Adipocyte (in vitro differentiated cells): ENCODE results near the gene GHR.

Experiments
- DNase-seq: peaks from one replicate; pipeline ENCODE4 v3.0.0-alpha.2; 2015; ENCODE audit warnings: low read depth
- H3K27me3 ChIP-seq: replicated peaks from 2 replicates; pipeline ENCODE4 v1.7.0; 2013; ENCODE audit warnings: mild to moderate bottlenecking, low read length, moderate library complexity; ENCODE audit not compliant: control insufficient read depth, insufficient read depth
- H3K36me3 ChIP-seq: 2 replicates; pipeline ENCODE4 v1.7.0; 2013; ENCODE audit warnings: low read length, mild to moderate bottlenecking, moderate library complexity; ENCODE audit not compliant: control insufficient read depth, insufficient read depth, severe bottlenecking
- H3K4me1 ChIP-seq: 2 replicates; pipeline ENCODE4 v1.7.0; 2013; ENCODE audit warnings: mild to moderate bottlenecking, low read length, moderate library complexity; ENCODE audit not compliant: control insufficient read depth, insufficient read depth
- H3K4me3 ChIP-seq: 2 replicates; pipeline ENCODE4 v1.7.0; 2013; ENCODE audit warnings: mild to moderate bottlenecking, low read length, moderate library complexity
- H3K9ac ChIP-seq: 2 replicates; pipeline ENCODE4 v1.7.0; 2013; ENCODE audit warnings: mild to moderate bottlenecking, low read length, moderate library complexity
- H3K9me3 ChIP-seq: 2 replicates; pipeline ENCODE4 v1.7.0; 2013; ENCODE audit warnings: mild to moderate bottlenecking, low read length, moderate library complexity; ENCODE audit not compliant: control insufficient read depth

GHR gene

DNA sequence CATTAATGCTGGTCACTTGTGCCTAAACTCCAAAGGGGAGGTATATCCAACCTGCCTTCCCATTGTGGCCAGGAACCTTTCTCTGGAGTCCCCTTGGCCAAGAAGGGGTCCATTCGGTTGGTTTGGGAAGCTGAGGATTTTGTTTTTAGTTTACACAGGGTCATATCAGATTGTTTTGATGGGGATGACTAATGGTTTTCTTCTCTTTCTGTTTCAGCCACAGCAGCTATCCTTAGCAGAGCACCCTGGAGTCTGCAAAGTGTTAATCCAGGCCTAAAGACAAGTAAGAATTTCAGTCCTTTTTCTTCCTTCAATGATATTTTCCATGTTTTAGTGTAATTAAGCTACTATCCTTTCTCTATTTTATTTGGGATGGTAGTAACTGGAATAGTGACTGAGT is 205.6 kb downstream of the GHR start:
- no peaks in the 10 kb centered on the region for H3K27me3 ChIP-seq
- no peak overlapping the region for H3K9ac ChIP-seq
- H3K4me1 ChIP-seq = peaks cover 5% of the 10 kb centered on the region
- H3K36me3 ChIP-seq = peaks cover 5% of the 10 kb centered on the region
- H3K9me3 ChIP-seq = no peaks in the 10 kb centered on the region
- no peak for DNase-seq
- H3K4me3 ChIP-seq = no peak overlapping the region

DNA sequence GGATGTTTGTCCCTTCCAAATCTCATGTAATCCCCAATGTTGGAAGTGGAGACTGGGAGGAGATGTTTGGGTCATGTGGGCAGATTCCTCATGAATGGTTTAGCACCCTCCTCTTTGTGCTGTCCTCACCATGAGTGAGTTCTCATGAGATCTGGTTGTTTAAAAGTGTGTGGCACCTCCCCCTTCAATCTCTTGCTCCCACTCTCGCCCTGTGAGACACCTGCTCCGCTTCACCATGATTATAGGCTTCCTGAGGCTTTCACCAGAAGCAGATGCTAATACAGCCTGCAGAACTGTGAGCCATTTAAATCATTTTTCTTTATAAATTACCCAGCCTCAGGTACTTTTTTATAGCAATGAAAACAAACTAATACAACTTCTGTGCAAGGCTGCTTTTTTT is 206.0 kb downstream of the GHR start:
- Histone ChIP-seq H3K36me3 (peaks cover 5% of the 10 kb centered on the region), H3K4me1 (peaks cover 5% of the 10 kb centered on the region), H3K4me3 (no peak overlapping the region), H3K9ac (no peak overlapping the region), H3K27me3 (no peaks in the 10 kb centered on the region), H3K9me3 (no peaks in the 10 kb centered on the region)
- DNase-seq = no peak

DNA sequence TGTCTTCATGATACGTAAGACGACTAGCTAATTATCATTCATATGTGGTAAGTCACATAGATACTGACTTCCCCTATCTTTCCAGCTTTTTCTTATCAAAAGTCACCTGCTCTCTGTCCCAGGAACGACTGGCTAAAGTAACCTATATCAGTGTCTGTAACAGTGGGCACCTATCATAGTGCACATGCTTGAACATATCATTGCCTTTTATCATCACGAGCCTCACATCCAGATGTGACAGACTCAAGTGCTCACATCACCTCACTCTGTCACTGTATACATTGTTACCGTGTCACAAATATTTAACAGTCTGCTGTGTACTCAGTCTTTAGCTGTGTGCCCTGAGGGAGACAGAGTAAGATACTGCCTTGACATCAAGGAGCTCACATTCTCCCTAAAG is 208.0 kb downstream of the GHR start:
- Histone ChIP-seq H3K9ac (no peak overlapping the region), H3K27me3 (no peaks in the 10 kb centered on the region), H3K36me3 (peaks cover 5% of the 10 kb centered on the region), H3K4me3 (no peak overlapping the region), H3K9me3 (no peaks in the 10 kb centered on the region), H3K4me1 (peaks cover 5% of the 10 kb centered on the region)
- no peak for DNase-seq

DNA sequence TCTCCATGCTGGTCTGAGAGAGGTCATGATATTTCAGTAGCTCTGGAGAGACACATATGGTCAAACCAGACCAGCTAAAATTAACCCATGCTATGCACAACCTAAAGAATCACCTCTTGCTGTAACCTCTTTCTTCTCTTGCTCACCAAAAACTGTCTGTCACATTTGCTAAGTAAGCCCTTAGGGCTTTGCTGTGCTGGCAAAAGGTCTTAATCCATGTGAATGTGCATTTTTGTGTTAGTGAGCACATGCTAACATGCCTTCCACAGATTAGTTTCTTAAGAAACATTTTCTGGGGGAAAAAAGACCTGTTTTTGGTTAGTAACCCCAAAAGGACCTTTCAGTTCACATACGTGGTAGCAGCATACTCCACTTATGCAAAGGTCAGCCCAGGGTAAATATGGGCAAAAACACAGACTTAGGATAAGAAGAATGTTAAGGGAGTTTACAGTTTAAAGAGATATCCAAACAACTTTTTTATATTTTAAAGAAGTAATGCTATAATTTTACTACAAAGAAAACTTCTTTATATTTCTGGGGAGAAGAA is 209.2 kb downstream of the GHR start:
- DNase-seq = peak; percentile 4
- H3K27me3 ChIP-seq = no peaks in the 10 kb centered on the region
- H3K9me3 ChIP-seq = no peaks in the 10 kb centered on the region
- peaks cover 5% of the 10 kb centered on the region for H3K4me1 ChIP-seq
- H3K36me3 ChIP-seq = peaks cover 5% of the 10 kb centered on the region
- no peak overlapping the region for H3K4me3 ChIP-seq
- H3K9ac ChIP-seq = no peak overlapping the region

DNA sequence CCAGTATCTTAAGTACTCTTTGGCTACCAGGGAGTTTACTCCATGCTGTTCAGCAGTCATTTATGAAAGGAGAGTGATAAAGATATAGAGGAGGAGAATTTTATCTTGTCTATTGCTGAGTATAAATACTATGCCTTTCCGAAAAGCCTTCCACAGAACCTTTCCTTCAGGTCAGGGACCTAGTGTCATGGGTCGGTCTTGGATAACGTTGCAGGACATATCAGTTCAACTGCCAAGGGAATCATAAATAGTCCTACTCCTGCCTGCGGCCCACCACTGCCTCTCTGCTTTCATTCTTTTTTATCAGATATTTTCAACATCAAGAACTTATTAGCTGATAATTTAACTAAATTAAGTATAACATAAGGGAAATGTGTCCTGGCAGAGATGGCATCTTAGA is 211.3 kb downstream of the GHR start:
- Histone ChIP-seq H3K9ac (no peak overlapping the region), H3K4me3 (no peak overlapping the region), H3K9me3 (no peaks in the 10 kb centered on the region), H3K36me3 (peaks cover 10% of the 10 kb centered on the region), H3K4me1 (peaks cover 5% of the 10 kb centered on the region), H3K27me3 (no peaks in the 10 kb centered on the region)
- DNase-seq = no peak

DNA sequence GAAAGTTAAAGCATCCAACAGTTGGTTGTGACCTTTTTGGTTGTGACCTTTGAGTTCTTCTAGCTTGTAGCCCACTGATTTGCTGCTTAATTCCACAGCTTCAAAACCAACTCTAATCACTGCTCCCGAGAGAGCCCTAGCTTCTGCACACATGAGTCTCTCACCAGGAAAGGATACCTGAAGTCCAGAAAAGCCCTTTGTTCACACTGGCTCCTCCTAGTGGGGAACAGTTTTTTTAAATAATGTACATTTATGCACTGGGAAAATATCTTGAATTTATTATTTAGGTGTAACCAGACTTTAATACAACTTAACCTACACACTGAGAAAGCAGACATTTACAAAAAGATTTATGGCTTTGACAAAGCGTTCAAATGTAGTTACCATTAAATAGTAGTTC is 213.2 kb downstream of the GHR start:
- Histone ChIP-seq H3K4me1 (peaks cover 5% of the 10 kb centered on the region), H3K4me3 (no peak overlapping the region), H3K9me3 (no peaks in the 10 kb centered on the region), H3K9ac (no peak overlapping the region), H3K36me3 (peaks cover 7% of the 10 kb centered on the region), H3K27me3 (no peaks in the 10 kb centered on the region)
- DNase-seq = no peak

DNA sequence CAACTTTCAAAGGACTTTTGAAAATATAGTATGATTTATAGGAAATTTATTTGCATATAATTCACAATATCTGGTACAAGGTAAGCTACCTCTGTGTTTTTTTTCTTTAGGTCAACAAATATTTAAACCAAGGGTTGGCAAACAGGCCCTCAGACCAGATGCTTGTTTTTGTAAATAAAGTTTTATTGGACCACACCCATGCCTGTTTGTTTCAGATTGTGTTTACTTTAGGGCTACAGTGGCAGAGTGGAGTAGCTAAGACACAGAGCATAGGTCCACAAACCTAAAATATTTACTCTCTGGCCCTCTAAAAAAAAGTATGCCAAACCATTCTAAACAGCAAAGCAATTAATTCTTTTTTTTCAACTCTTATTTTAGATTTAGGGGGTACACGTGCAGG is 213.7 kb downstream of the GHR start:
- H3K9me3 ChIP-seq = no peaks in the 10 kb centered on the region

DNA sequence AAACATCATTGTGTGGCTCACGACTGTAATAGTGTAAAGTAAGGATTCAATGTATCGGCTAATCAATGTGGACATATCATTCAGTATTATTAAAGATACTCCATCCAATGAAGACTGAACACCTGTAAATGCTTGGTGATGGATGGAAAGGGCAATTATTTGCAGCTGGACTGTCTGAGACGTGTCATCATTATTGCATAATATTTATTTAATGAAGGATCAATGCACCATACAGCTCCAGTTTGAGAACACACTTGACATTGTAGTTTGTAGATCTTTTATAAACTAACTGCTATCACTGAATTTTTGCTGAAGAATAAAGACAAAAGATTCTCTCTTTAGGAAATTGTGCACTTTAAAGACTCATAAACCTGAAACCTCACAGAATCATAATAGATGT is 215.7 kb downstream of the GHR start:
- no peak overlapping the region for H3K4me3 ChIP-seq
- no peaks in the 10 kb centered on the region for H3K27me3 ChIP-seq
- no peak for DNase-seq

More for the DNA sequence above, 213.7 kb downstream of the GHR start:
- H3K4me3 ChIP-seq = no peak overlapping the region
- no peak for DNase-seq
- peaks cover 5% of the 10 kb centered on the region for H3K4me1 ChIP-seq
- H3K9ac ChIP-seq = no peak overlapping the region
- peaks cover 4% of the 10 kb centered on the region for H3K36me3 ChIP-seq
- no peaks in the 10 kb centered on the region for H3K27me3 ChIP-seq

DNA sequence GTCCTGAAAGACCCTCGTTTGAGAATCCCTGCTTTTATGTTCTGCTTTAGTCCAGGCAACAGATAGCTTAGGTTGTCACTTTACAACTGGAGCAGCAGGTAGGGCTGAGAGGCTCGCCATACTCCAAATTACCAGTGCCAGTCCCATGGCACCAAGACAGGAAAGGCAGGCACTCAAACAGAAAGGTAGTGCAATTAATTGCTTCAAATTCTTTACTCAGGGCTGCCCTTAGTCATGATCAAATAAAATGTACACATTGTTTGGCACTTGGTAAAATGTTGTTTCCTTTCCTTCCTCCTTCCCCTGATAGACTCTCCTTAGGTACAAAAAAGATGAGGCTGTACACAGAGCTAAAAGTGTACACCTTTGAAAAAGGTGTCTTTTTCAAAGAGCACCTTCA is 217.6 kb downstream of the GHR start:
- Histone ChIP-seq H3K9me3 (no peaks in the 10 kb centered on the region), H3K27me3 (no peaks in the 10 kb centered on the region), H3K9ac (no peak overlapping the region), H3K4me3 (no peak overlapping the region), H3K36me3 (peaks cover 4% of the 10 kb centered on the region), H3K4me1 (peaks cover 19% of the 10 kb centered on the region)
- DNase-seq = no peak

More for the DNA sequence above, 215.7 kb downstream of the GHR start:
- Histone ChIP-seq H3K9me3 (no peaks in the 10 kb centered on the region), H3K9ac (no peak overlapping the region), H3K4me1 (peaks cover under 1% of the 10 kb centered on the region), H3K36me3 (peaks cover 4% of the 10 kb centered on the region)

DNA sequence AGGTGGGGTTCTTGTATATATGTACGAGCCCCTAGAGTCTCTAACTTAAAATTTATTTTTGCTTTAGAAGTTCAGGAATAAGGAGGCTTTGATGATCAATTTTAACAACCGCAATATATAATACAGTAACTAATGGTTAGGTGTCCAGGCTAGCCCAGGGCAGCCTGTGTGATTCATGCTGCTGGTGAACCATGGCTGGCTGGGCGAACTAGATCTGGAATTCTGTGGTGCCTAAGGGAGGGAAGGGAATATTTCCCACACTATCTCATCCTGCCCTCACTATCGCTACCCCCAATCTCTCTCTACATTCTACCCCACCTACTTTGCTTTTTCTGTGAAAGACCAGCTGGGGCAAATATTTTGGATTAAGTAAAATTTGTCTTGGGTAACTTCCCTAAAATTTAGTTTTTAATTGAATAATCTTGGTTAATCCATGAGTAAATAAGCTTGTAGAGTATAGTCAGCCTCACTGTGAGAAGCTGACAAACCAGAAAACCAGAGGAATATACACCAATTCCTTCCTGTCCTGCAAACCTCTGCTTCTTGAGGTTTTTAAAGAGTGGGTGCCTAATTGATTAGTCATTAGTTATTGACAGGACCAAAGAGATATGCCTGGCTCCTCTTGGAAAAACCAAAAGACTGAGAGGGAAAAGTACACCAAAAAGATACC is 218.2 kb downstream of the GHR start:
- Histone ChIP-seq H3K4me1 (peaks cover 23% of the 10 kb centered on the region), H3K9ac (no peak overlapping the region), H3K4me3 (no peak overlapping the region), H3K27me3 (no peaks in the 10 kb centered on the region), H3K36me3 (peaks cover 4% of the 10 kb centered on the region), H3K9me3 (no peaks in the 10 kb centered on the region)
- no peak for DNase-seq

DNA sequence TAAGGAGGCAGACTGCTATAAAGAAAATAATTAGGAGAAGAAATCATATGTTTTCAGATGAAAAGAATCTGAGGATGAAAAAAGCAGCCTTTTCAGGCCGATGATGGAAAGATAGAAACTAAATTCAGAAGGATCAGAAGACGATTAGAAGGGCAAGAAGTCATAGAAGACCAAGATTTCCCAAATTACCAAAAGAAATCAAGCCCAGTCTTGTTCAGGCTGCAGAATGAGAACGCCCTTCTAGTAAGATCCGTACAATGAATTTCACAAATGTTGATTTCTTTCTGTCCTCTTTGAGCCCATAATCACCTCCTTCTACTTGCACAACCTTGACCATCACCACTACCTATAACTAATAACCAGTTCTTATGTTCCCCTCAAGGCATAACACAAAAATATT is 218.8 kb downstream of the GHR start:
- H3K27me3 ChIP-seq = no peaks in the 10 kb centered on the region

DNA sequence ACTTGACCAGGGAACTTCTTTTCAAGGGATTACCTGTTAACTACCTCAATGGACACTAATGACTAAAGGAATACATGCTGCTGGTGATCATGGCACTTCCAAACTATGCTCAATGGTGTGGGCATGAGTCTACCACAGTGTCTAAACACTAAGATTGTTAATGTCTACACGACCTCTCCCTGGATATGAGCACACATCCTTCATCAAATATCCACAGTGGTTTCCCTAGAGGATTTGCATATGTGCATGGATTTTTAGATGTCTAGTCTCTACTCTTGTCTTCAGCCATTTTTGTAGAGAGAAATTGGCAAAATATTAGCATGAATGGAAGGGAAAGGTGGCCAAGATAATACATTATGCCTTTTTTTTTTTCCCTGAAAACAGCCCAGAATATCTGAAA is 220.1 kb downstream of the GHR start:
- H3K9me3 ChIP-seq = no peaks in the 10 kb centered on the region
- DNase-seq = no peak
- H3K36me3 ChIP-seq = peaks cover 4% of the 10 kb centered on the region
- no peak overlapping the region for H3K4me3 ChIP-seq
- peaks cover 23% of the 10 kb centered on the region for H3K4me1 ChIP-seq
- no peak overlapping the region for H3K9ac ChIP-seq
- H3K27me3 ChIP-seq = no peaks in the 10 kb centered on the region

More for the DNA sequence above, 218.8 kb downstream of the GHR start:
- Histone ChIP-seq H3K4me3 (no peak overlapping the region), H3K36me3 (peaks cover 4% of the 10 kb centered on the region), H3K9ac (no peak overlapping the region), H3K9me3 (no peaks in the 10 kb centered on the region), H3K4me1 (peaks cover 23% of the 10 kb centered on the region)
- DNase-seq = no peak
